GM23338 (cell line): ENCODE results near the gene PRDM1. TPM values are rescaled to one million over a fixed set of nuclear protein-coding genes. Genes with fewer than 3 reads are reported as not detected.

Experiments
- ATAC-seq: fragments of 200-7000 bp; cut with Tn5 transposase; 3 replicates; pipeline ENCODE4 v1.9.1; 2020
- DNase-seq: peaks from one replicate; pipeline ENCODE4 v3.0.0-alpha.2; 2015; ENCODE audit warnings: low spot score
- H2AFZ ChIP-seq: fragments of 200-600 bp; sonication (generic); 2 replicates; pipeline ENCODE4 v1.8.0; 2016; ENCODE audit warnings: antibody characterized with exemption, mild to moderate bottlenecking, moderate library complexity
- H3F3A ChIP-seq: fragments of 200-600 bp; sonication (generic); replicated peaks from 2 replicates; pipeline ENCODE4 v1.8.0; 2017; ENCODE audit warnings: antibody characterized with exemption, mixed run types, low read depth
- H3K27ac ChIP-seq: fragments of 200-600 bp; sonication (generic); 2 replicates; pipeline ENCODE4 v1.6.1; 2016; ENCODE audit warnings: low read depth
- H3K27me3 ChIP-seq: fragments of 200-600 bp; sonication (generic); 2 replicates; pipeline ENCODE4 v1.8.0; 2016; ENCODE audit warnings: mild to moderate bottlenecking, mixed run types, moderate library complexity; ENCODE audit not compliant: insufficient read depth
- H3K36me3 ChIP-seq: fragments of 200-600 bp; sonication (generic); 2 replicates; pipeline ENCODE4 v1.8.0; 2016; ENCODE audit warnings: mild to moderate bottlenecking; ENCODE audit not compliant: insufficient read depth
- H3K4me1 ChIP-seq: fragments of 200-600 bp; sonication (generic); 2 replicates; pipeline ENCODE4 v1.8.0; 2016; ENCODE audit warnings: mild to moderate bottlenecking, moderate library complexity; ENCODE audit not compliant: insufficient read depth
- H3K4me2 ChIP-seq: fragments of 200-600 bp; sonication (generic); 2 replicates; pipeline ENCODE4 v1.7.1; 2017; ENCODE audit warnings: mixed run types
- H3K4me3 ChIP-seq: fragments of 200-600 bp; sonication (generic); 2 replicates; pipeline ENCODE4 v1.6.1; 2016; ENCODE audit warnings: mixed run types
- H3K79me2 ChIP-seq: fragments of 200-600 bp; sonication (generic); replicated peaks from 2 replicates; pipeline ENCODE4 v1.8.0; 2017; ENCODE audit warnings: mild to moderate bottlenecking; ENCODE audit not compliant: insufficient read depth
- H3K9me2 ChIP-seq: fragments of 200-600 bp; sonication (generic); 2 replicates; pipeline ENCODE4 v1.8.0; 2017; ENCODE audit not compliant: insufficient read depth
- H4K20me1 ChIP-seq: fragments of 200-600 bp; sonication (generic); replicated peaks from 2 replicates; pipeline ENCODE4 v1.8.0; 2017; ENCODE audit warnings: mild to moderate bottlenecking; ENCODE audit not compliant: insufficient read depth
- H3K27ac Mint-ChIP-seq: 2 replicates; pipeline ENCODE4 v1.8.0; 2020; ENCODE audit warnings: inconsistent platforms, mild to moderate bottlenecking, moderate library complexity, mixed read lengths
- H3K27me3 Mint-ChIP-seq: 3 replicates; pipeline ENCODE4 v1.8.0; 2022; ENCODE audit warnings: low read depth, mild to moderate bottlenecking, moderate library complexity, mixed read lengths, inconsistent platforms; ENCODE audit not compliant: insufficient read depth, poor library complexity
- H3K36me3 Mint-ChIP-seq: 3 replicates; pipeline ENCODE4 v1.8.0; 2021; ENCODE audit warnings: low read depth, mild to moderate bottlenecking, inconsistent platforms, moderate library complexity, mixed read lengths
- H3K4me1 Mint-ChIP-seq: 3 replicates; pipeline ENCODE4 v1.8.0; 2020; ENCODE audit warnings: mild to moderate bottlenecking, inconsistent platforms, mixed read lengths
- H3K4me3 Mint-ChIP-seq: 3 replicates; pipeline ENCODE4 v1.8.0; 2021; ENCODE audit warnings: moderate library complexity, mild to moderate bottlenecking, inconsistent platforms, mixed read lengths
- H3K9me3 Mint-ChIP-seq: 3 replicates; pipeline ENCODE4 v1.8.0; 2020; ENCODE audit warnings: moderate library complexity, mild to moderate bottlenecking, inconsistent platforms, mixed read lengths
- CREB1 ChIP-seq: fragments of 250-450 bp; sonication (Bioruptor Pico); IDR thresholded peaks from 2 replicates; pipeline ENCODE4 v1.5.0; 2020; ENCODE audit warnings: low read depth, mild to moderate bottlenecking, moderate library complexity
- ETS1 ChIP-seq: IDR thresholded peaks from 2 replicates; pipeline ENCODE4 v1.6.1; 2016; ENCODE audit warnings: antibody characterized with exemption
- EZH2 ChIP-seq: fragments of 200-600 bp; sonication (generic); IDR thresholded peaks from one replicate; pipeline ENCODE4 v1.8.0; 2017; ENCODE audit warnings: antibody characterized with exemption, mild to moderate bottlenecking, low read depth; ENCODE audit not compliant: unreplicated experiment
- EZH2phosphoT487 ChIP-seq: fragments of 200-600 bp; sonication (generic); IDR thresholded peaks from one replicate; pipeline ENCODE4 v1.8.1; 2018; ENCODE audit warnings: antibody characterized with exemption; ENCODE audit not compliant: unreplicated experiment
- JUNB ChIP-seq: IDR thresholded peaks from one replicate; pipeline ENCODE4 v1.6.1; 2016; ENCODE audit warnings: antibody characterized with exemption; ENCODE audit not compliant: unreplicated experiment
- NANOG ChIP-seq: IDR thresholded peaks from 2 replicates; pipeline ENCODE4 v1.6.1; 2016; ENCODE audit warnings: antibody characterized with exemption, borderline replicate concordance
- POLR2AphosphoS5 ChIP-seq: IDR thresholded peaks from 2 replicates; pipeline ENCODE4 v1.6.1; 2016; ENCODE audit warnings: antibody characterized with exemption, low read depth
- REST ChIP-seq: IDR thresholded peaks from one replicate; pipeline ENCODE4 v1.6.1; 2018; ENCODE audit warnings: antibody characterized with exemption; ENCODE audit not compliant: unreplicated experiment
- STAT1 ChIP-seq: IDR thresholded peaks from one replicate; pipeline ENCODE4 v1.6.1; 2016; ENCODE audit warnings: antibody characterized with exemption; ENCODE audit not compliant: unreplicated experiment
- ZNF114 ChIP-seq: fragments of 250-450 bp; sonication (Bioruptor Pico); IDR thresholded peaks from 2 replicates; pipeline ENCODE4 v1.5.0; 2020; ENCODE audit warnings: mild to moderate bottlenecking, moderate library complexity
- ZNF331 ChIP-seq: fragments of 250-450 bp; sonication (Bioruptor Pico); IDR thresholded peaks from 2 replicates; pipeline ENCODE4 v1.5.0; 2020; ENCODE audit warnings: low read depth, mild to moderate bottlenecking, moderate library complexity
- polyA plus RNA-seq: library from polyadenylated mRNA; unstranded; fragments of >200 nt; fragmentation: Nextera tagmentation; extraction: Ambion mirVana; gene quantifications from 2 replicates; pipeline ENCODE4 v1.2.1, GENCODE V29; 2016
- total RNA-seq: library from RNA; depleted of rRNA; stranded (reverse); fragments of >200 nt; shearing (Covaris generic); gene quantifications from 2 replicates; pipeline ENCODE4 v1.2.3, GENCODE V29; 2014
- TF ChIP-seq, protein P1 (sequence below), 2 experiments: fragments of 200-600 bp in 1 of 2; sonication (generic) in 1 of 2; conservative IDR thresholded peaks; 2 replicates each; pipeline versions ENCODE4 v1.5.1 to v1.6.1; 2016 to 2017; ENCODE audit warnings: antibody characterized with exemption in 2 of 2, low read depth in 2 of 2, mild to moderate bottlenecking in 2 of 2, moderate library complexity in 1 of 2

PRDM1 gene
- total and polyA plus RNA-seq, 2 experiments from 2014 or later = 0.65 to 0.73 TPM

DNA sequence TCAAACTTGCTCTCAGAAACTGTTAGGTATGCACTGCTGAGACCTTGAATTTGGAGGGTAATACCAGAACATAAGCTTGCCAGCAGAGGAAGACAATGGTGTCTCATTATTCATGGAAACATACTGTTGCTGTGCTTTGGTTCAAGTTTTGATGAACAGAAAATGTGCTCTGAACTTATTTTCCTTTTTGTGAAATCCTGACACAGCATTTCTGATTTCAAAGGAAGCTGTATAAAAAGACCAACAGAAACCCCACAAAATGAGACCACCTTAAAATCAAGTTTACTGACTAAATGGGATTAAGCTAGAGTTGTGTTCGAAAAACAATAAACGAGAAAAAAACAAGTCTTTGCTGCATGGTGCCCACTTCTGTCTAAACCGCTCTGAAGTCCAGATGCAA is 70.3 kb downstream of the PRDM1 start (continued):
- TF ChIP-seq REST (no peak), CREB1 (no peak), JUNB (no peak), EZH2 (no peak), POLR2AphosphoS5 (no peak), ZNF114 (CRISPR knock-in tag) (no peak), ETS1 (no peak), EZH2phosphoT487 (no peak)
- TF ChIP-seq, protein P1, sequence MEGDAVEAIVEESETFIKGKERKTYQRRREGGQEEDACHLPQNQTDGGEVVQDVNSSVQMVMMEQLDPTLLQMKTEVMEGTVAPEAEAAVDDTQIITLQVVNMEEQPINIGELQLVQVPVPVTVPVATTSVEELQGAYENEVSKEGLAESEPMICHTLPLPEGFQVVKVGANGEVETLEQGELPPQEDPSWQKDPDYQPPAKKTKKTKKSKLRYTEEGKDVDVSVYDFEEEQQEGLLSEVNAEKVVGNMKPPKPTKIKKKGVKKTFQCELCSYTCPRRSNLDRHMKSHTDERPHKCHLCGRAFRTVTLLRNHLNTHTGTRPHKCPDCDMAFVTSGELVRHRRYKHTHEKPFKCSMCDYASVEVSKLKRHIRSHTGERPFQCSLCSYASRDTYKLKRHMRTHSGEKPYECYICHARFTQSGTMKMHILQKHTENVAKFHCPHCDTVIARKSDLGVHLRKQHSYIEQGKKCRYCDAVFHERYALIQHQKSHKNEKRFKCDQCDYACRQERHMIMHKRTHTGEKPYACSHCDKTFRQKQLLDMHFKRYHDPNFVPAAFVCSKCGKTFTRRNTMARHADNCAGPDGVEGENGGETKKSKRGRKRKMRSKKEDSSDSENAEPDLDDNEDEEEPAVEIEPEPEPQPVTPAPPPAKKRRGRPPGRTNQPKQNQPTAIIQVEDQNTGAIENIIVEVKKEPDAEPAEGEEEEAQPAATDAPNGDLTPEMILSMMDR (conservative IDR thresholded peaks at IDR 0.05; ENCODE audit: low read depth in 2 of 2) = no peak

- Mint-ChIP-seq H3K4me1 (peaks cover 12% of the 10 kb centered on the region), H3K4me3 (no peak overlapping the region), H3K27ac (no peak overlapping the region), H3K9me3 (no peaks in the 10 kb centered on the region), H3K36me3 (no peaks in the 10 kb centered on the region), H3K27me3 (peaks cover 4% of the 10 kb centered on the region)
- Histone ChIP-seq H3F3A (no peaks in the 10 kb centered on the region), H3K36me3 (no peaks in the 10 kb centered on the region), H3K79me2 (no peaks in the 10 kb centered on the region), H3K4me3 (no peak overlapping the region), H3K9me2 (0 out of 2 replicates have a peak, but pooled peaks cover 4% of the 10 kb centered on the region), H3K27ac (no peak overlapping the region), H3K4me1 (peaks cover 16% of the 10 kb centered on the region), H4K20me1 (no peaks in the 10 kb centered on the region), H2AFZ (peak overlapping the region; percentile 14; the same call in 1 of the 2 replicates), H3K27me3 (no peaks in the 10 kb centered on the region), H3K4me2 (no peak overlapping the region)
- DNase-seq (no peak), ATAC-seq (no peak)
- TF ChIP-seq EZH2phosphoT487 = no peak
- TF ChIP-seq ZNF331 (CRISPR knock-in tag) = no peak
- TF ChIP-seq STAT1 = no peak
- TF ChIP-seq NANOG = no peak
- no peak for TF ChIP-seq CREB1
- no peak for TF ChIP-seq REST
These were observed 70.7 kb downstream of the PRDM1 start for GRCh38 chr6:106156863-106157262.
